Sigmoid colon (tissue), 4 donors: ENCODE measurements around the gene WFS1.

Experiments
- EP300 ChIP-seq, 4 donors: sonication (generic); formaldehyde crosslinking; IDR thresholded peaks; one replicate each; pipeline ENCODE4 v1.6.1; 2017; ENCODE audit warnings: antibody characterized with exemption in 4 of 4
- POLR2A ChIP-seq, 2 donors: fragments of 450-650 bp; IDR thresholded peaks; one replicate each; pipeline ENCODE4 v1.6.1; 2016; ENCODE audit warnings: antibody characterized with exemption in 2 of 2, mild to moderate bottlenecking in 2 of 2, moderate library complexity in 2 of 2
- TF ChIP-seq, protein P1 (sequence below), 4 experiments: fragments of 450-650 bp in 3 of 4; fragments of 200-600 bp in 1 of 4; IDR thresholded peaks; one replicate each; pipeline ENCODE4 v1.5.1; 2016 to 2019; ENCODE audit warnings: antibody characterized with exemption in 4 of 4, mild to moderate bottlenecking in 3 of 4, moderate library complexity in 2 of 4

DNA sequence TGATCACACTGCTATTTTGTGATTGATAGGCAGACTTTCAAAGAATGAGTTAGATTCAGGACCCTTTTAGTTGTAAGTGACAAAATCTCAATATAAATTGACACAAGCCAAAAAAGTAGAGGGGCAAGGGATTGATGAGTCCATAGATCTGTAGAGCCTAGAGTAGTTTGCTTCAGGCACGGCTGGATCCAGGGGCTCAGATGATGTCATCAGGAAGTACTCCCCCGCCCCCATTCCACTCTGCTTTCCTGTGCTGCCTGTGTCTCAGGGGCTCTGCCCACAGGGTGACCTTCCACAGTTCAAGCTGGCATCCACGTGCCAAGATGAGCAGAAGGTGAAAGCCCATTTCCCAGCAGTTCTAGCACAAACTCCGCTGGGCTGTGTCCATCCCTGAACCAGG, 13.6 kb downstream of the WFS1 start:
- TF ChIP-seq, protein P1, sequence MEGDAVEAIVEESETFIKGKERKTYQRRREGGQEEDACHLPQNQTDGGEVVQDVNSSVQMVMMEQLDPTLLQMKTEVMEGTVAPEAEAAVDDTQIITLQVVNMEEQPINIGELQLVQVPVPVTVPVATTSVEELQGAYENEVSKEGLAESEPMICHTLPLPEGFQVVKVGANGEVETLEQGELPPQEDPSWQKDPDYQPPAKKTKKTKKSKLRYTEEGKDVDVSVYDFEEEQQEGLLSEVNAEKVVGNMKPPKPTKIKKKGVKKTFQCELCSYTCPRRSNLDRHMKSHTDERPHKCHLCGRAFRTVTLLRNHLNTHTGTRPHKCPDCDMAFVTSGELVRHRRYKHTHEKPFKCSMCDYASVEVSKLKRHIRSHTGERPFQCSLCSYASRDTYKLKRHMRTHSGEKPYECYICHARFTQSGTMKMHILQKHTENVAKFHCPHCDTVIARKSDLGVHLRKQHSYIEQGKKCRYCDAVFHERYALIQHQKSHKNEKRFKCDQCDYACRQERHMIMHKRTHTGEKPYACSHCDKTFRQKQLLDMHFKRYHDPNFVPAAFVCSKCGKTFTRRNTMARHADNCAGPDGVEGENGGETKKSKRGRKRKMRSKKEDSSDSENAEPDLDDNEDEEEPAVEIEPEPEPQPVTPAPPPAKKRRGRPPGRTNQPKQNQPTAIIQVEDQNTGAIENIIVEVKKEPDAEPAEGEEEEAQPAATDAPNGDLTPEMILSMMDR (IDR thresholded peaks at IDR 0.05), result no peak
- TF ChIP-seq EP300 (IDR thresholded peaks at IDR 0.05) (no peak), POLR2A (IDR thresholded peaks at IDR 0.05) (no peak)
